Stimulated activated CD8-positive, alpha-beta memory T cell treated with anti-CD3 and anti-CD28 coated beads, Interleukin-15, amount 100 ng/mL, for 4 hours (primary cell): ENCODE data around the gene PSMC4.
"Not testable (repeated sequence)": the region's sequence is repeated elsewhere in the genome, so short reads cannot be mapped to it uniquely, and the experiment has no call there.

Experiments used
- DNase-seq, 2 donors: peaks; one replicate each; pipeline ENCODE4 v3.0.0-alpha.2; 2020; ENCODE audit warnings: low read depth in 2 of 2

Gene PSMC4

DNA sequence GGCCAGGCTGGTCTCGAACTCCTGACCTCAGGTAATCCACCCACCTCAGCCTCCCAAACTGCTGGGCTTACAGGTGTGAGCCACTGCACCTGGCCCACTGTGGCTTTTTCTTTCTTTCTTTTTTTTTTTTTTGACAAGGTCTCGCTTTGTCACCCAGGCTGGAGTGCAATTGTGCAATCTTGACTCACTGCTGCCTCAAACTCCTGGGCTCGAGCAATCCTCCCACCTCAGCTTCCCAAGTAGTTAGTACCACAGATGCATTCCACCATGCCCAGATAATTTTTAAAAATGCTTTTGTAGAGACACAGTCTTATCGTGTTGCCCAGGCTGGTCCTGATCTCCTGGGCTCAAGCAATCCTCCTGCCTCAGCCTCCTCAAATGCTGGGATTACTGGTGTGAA lies 24.4 kb upstream of the PSMC4 start:
- no peak for DNase-seq

- DNase-seq, result no peak
Measured at GRCh38 chr19:39949026-39949747, 21.8 kb upstream of the PSMC4 start.

DNA sequence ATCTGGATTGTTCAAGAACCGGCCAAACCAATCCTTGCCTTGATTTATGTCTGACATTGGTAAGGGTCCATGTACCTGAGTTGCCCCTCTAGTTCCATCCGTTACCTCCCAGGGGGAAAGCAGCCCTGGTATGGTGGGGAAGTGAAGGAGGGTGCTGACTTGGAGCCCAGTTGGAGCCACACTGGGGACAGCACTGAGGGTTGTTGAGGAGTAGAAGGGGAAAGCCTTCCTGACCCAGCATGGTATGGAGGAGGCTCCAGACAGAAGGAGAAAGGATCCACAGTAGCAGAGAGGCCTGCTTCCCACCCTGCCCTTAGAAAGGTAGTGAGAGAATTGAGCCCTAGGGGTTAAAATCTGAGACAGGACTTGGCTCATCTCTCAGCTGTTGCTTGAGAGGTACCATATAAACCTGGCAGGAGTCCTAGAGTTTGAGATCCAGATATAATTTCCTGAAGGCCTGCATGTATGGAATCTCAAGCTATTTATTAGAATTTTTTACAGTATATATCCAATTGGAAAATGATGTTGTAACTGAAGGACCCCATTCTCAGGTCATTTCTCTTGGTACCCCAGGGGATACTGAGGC lies 19.8 kb upstream of the PSMC4 start:
- no peak for DNase-seq

- DNase-seq, result no peak
Measured at GRCh38 chr19:39951686-39952085, 19.3 kb upstream of the PSMC4 start.

DNA sequence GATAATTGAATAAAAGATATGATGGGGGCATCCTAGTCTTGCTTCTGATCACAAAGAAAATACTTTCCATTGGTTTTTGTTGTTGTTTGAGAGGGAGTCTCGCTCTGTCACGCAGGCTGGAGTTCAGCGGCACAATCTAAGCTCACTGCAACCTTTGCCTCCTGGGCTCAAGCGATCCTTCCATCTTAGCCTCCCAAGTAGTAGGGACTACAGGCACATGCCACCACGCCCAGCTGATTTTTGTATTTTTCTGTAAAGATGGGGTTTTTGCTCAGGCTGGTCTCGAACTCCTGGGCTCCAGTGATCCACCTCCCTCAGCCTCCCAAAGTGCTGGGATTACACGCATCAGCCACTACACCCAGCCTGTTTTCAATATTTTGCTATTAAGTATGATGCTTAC lies 17.1 kb upstream of the PSMC4 start:
- DNase-seq, result no peak

DNA sequence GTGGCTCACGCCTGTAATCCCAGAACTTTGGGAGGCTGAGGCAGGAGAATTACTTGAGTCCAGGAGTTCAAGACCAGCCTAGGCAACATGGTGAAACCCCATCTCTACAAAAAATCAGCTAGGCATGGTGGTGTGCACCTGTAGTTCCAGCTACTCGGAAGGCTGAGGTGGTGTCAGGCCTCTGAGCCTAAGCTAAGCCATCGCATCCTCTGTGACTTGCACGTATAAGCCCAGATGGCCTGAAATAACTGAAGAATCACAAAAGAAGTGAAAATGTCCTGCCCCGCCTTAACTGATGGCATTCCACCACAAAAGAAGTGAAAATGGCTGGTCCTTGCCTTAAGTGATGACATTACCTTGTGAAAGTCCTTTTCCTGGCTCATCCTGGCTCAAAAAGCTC lies 13.1 kb upstream of the PSMC4 start:
- DNase-seq, result not testable (repeated sequence)

DNA sequence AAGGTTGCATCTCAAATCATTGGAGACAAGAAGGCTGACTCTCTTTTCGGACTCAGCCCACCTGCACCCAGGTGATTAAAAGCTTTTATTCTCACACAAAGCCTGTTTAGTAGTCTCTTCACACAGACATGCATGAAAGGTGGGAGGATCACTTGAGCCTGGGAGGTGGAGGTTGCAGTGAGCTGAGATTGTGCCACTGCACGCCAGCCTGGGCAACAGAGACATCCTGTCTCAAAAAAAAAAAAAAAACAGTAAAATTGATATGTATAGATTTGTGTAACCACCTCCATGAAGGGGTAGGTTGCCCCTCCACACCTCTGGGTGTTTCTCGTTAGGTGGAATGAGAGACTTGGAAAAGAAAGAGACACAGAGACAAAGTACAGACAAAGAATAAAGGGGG lies 12.0 kb upstream of the PSMC4 start:
- DNase-seq, result not testable (repeated sequence)

DNA sequence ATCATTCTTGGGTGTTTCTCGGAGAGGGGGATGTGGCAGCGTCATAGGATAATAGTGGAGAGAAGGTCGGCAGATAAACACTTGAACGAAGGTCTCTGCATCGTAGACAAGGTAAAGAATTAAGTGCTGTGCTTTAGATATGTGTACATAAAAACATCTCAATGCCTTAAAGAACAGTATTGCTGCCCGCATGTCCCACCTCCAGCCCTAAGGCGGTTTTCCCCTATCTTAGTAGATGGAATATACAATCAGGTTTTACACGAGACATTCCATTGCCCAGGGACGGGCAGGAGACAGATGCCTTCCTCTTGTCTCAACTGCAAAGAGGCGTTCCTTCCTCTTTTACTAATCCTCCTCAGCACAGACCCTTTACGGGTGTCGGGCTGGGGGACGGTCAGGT lies 11.6 kb upstream of the PSMC4 start:
- DNase-seq, result not testable (repeated sequence)

- no peak for DNase-seq
Measured at GRCh38 chr19:39963898-39964297, 7.1 kb upstream of the PSMC4 start.

GRCh38 chr19:39966617-39967016 lies 4.3 kb upstream of the PSMC4 start:
- no peak for DNase-seq

- DNase-seq, result no peak
Measured at GRCh38 chr19:39967561-39967960, 3.4 kb upstream of the PSMC4 start.

- DNase-seq, result no peak
Measured at GRCh38 chr19:39968789-39969188, 2.2 kb upstream of the PSMC4 start.

- DNase-seq, result no peak
Measured at GRCh38 chr19:39969266-39969665, 1.7 kb upstream of the PSMC4 start.

DNA sequence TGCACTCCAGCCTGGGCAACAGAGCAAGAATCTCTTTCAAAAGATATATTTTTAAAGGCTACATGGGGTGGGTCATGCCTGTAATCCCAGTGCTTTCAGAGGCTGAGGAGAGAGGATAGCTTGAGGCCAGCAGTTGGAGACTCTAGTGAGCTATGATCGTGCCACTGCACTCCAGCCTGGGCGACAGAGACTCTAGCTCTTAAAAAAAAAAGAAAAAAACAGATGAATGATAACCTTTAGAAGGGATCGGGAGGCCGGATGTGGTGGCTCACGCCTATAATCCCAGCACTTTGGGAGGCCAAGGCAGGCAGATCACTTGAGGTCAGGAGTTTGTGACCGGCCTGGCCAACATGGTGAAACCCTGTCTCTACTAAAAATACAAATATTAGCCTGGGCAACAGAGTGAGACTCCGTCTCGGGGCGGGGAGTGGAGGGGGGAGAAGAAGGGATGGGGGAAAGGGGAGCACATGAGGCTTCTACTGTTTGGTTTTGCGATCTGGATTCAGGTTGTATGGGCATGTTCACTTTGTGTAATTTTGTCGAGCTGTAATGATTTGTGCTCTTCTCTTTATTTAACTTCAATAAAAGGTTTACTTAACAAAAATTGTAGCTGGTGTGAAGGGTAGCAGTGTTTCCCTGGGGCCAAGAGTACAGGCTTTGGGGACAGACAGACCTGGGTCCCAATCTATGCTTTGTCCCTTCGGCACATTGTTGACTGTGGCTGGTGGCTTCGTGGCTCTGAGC lies 1.1 kb upstream of the PSMC4 start:
- no peak for DNase-seq

DNA sequence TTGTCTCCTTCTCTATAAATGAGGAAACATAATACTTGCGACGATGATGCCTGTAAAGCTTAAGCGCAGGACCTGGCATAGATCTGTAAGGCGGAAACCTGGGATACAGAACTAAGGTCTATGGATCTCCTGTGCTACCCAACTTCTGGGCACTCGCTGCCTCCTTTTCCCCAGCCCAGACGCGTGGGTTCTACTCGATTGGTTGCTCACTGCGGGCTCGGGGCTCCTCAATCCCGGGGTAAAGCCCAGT lies 615 bp upstream of the PSMC4 start:
- DNase-seq, result no peak

GRCh38 chr19:39971380-39972035 lies 543 bp downstream of the PSMC4 start:
- DNase-seq, result no peak

- DNase-seq, result no peak
Measured at GRCh38 chr19:39974377-39975155, 3.6 kb downstream of the PSMC4 start.

GRCh38 chr19:39982883-39983282 lies 11.9 kb downstream of the PSMC4 start:
- no peak for DNase-seq

GRCh38 chr19:39983695-39984300 lies 12.8 kb downstream of the PSMC4 start:
- no peak for DNase-seq

- DNase-seq, result no peak
Measured at GRCh38 chr19:39986643-39987042, 15.7 kb downstream of the PSMC4 start.

GRCh38 chr19:39987167-39987566 lies 16.2 kb downstream of the PSMC4 start:
- no peak for DNase-seq

DNA sequence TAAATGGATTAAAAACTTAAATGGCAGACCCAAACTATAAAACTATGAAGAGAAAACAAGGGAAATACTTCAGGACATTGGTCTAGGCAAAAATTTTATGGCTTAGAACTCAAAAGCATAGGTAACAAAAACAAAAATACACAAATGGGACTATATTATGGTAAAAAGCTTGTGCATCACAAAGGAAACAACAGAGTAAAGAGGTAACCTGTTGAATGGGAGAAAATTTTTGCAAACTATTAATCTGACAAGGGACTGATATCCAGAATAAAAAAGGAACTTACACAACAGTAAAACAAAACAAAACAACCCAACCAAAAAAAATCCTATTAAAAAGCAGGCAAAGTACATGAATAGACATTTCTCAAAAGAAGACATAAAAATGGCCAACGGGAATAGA lies 16.6 kb downstream of the PSMC4 start:
- DNase-seq, result no peak
